Upper lobe of left lung (tissue), 6 donors: Measurements from ENCODE around the gene EFCAB9. TPM values are rescaled to one million over a fixed set of nuclear protein-coding genes. Genes with fewer than 3 reads are reported as not detected.
"Not testable (repeated sequence)": the region's sequence is repeated elsewhere in the genome, so short reads cannot be mapped to it uniquely, and the experiment has no call there.

Experiments used
- ATAC-seq, 2 donors: fragments of 200-7000 bp; cut with Tn5 transposase; one replicate each; pipeline ENCODE4 v1.9.1; 2022; ENCODE audit warnings: mild to moderate bottlenecking in 2 of 2, moderate library complexity in 2 of 2; ENCODE audit not compliant: low FRiP score in 2 of 2
- DNase-seq, 2 donors: peaks; one replicate each; pipeline ENCODE4 v3.0.0-alpha.2; 2019 to 2020
- H3K27ac ChIP-seq, 4 donors: fragments of 200-600 bp; sonication (generic); one replicate each; pipeline ENCODE4 v1.5.1; 2016 to 2019
- H3K27me3 ChIP-seq, 4 donors: fragments of 200-600 bp; sonication (generic); one replicate each; pipeline ENCODE4 v1.5.1; 2017 to 2019
- H3K36me3 ChIP-seq, 4 donors: fragments of 200-600 bp; sonication (generic); one replicate each; pipeline ENCODE4 v1.5.1; 2016 to 2019
- H3K4me1 ChIP-seq, 4 donors: fragments of 200-600 bp; sonication (generic); one replicate each; pipeline ENCODE4 v1.5.1; 2018 to 2019
- H3K4me3 ChIP-seq, 4 donors: fragments of 200-600 bp; sonication (generic); one replicate each; pipeline ENCODE4 v1.5.1; 2017 to 2019; ENCODE audit warnings: mild to moderate bottlenecking in 2 of 4, moderate library complexity in 1 of 4
- H3K9me3 ChIP-seq, 4 donors: fragments of 200-600 bp; sonication (generic); one replicate each; pipeline ENCODE4 v1.5.1; 2018 to 2019
- EP300 ChIP-seq, 4 donors: sonication (generic); formaldehyde crosslinking; IDR thresholded peaks; one replicate each; pipeline ENCODE4 v1.5.1; 2017; ENCODE audit warnings: antibody characterized with exemption in 4 of 4, control low read depth in 2 of 4
- POLR2A ChIP-seq, 4 donors: fragments of 450-650 bp; IDR thresholded peaks; one replicate each; pipeline ENCODE4 v1.5.1; 2016 to 2017; ENCODE audit warnings: antibody characterized with exemption in 4 of 4, mild to moderate bottlenecking in 2 of 4
- POLR2AphosphoS5 ChIP-seq, 2 donors: sonication (generic); formaldehyde crosslinking; IDR thresholded peaks; one replicate each; pipeline ENCODE4 v1.5.1; 2017; ENCODE audit warnings: antibody characterized with exemption in 2 of 2
- WGBS, 2 donors: methylation state at CpG; one replicate each; pipeline ENCODE4 v1.1.5; 2017 to 2018; 5-methylcytosine and 5-hydroxymethylcytosine counted together
- total RNA-seq, 6 donors: library from RNA; depleted of rRNA in 4 of 6; stranded (reverse); fragments of >200 nt in 4 of 6; gene quantifications; one replicate each; pipeline versions ENCODE4 v1.1.0 to v1.2.1, GENCODE V29; 2016 to 2021
- TF ChIP-seq, protein P1 (sequence below), 6 experiments: fragments of 450-650 bp in 4 of 6; fragments of 200-600 bp in 2 of 6; sonication (generic) in 2 of 6; IDR thresholded peaks; one replicate each; pipeline ENCODE4 v1.5.1; 2016 to 2019; ENCODE audit warnings: antibody characterized with exemption in 6 of 6
- donor health status: DM: no; HTN: no; CAD: no; lungs with moderate emphysema.
- donor health status: DM: no; HTN: yes; CAD: no; lungs with severe emphysema.

Gene EFCAB9
- total RNA-seq, 6 donors from 2014 or later, result not detected

DNA sequence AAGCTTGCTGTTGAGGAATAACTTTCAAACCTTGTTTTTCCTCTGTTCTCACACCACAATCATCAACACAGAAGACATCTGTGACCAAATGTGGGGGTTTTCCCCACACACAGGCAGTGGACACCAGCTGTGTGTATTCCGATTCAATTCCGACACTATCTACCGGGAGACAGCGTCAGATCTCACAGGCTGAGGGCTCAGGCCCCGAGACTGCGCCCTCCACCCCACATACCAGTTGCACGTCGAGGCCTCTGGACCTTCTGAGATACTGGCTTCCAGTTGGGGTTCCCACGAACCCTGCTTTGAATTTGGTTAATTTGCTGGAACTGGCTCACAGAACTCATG lies 47.3 kb upstream of the EFCAB9 start:
- peaks cover 0 to 11% (median 0%) of the 10 kb centered on the region in 4 donors for H3K36me3 ChIP-seq
- H3K9me3 ChIP-seq, result no peaks in the 10 kb centered on the region
- WGBS, 2 donors, result 96 to 97% methylated on average over 9 of the region's 9 CpGs
- no peaks in the 10 kb centered on the region for H3K27me3 ChIP-seq
- H3K4me1 ChIP-seq, result peaks cover 25 to 53% (median 30%) of the 10 kb centered on the region in 4 donors
- ATAC-seq (no peak), DNase-seq (no peak)
- no peak overlapping the region for H3K27ac ChIP-seq
- H3K4me3 ChIP-seq, result no peak overlapping the region
- TF ChIP-seq, protein P1, sequence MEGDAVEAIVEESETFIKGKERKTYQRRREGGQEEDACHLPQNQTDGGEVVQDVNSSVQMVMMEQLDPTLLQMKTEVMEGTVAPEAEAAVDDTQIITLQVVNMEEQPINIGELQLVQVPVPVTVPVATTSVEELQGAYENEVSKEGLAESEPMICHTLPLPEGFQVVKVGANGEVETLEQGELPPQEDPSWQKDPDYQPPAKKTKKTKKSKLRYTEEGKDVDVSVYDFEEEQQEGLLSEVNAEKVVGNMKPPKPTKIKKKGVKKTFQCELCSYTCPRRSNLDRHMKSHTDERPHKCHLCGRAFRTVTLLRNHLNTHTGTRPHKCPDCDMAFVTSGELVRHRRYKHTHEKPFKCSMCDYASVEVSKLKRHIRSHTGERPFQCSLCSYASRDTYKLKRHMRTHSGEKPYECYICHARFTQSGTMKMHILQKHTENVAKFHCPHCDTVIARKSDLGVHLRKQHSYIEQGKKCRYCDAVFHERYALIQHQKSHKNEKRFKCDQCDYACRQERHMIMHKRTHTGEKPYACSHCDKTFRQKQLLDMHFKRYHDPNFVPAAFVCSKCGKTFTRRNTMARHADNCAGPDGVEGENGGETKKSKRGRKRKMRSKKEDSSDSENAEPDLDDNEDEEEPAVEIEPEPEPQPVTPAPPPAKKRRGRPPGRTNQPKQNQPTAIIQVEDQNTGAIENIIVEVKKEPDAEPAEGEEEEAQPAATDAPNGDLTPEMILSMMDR (IDR thresholded peaks at IDR 0.05), result no peak
- TF ChIP-seq POLR2A (IDR thresholded peaks at IDR 0.05), result no peak
- TF ChIP-seq EP300 (IDR thresholded peaks at IDR 0.05), result no peak
- no peak for TF ChIP-seq POLR2AphosphoS5 (IDR thresholded peaks at IDR 0.05)

DNA sequence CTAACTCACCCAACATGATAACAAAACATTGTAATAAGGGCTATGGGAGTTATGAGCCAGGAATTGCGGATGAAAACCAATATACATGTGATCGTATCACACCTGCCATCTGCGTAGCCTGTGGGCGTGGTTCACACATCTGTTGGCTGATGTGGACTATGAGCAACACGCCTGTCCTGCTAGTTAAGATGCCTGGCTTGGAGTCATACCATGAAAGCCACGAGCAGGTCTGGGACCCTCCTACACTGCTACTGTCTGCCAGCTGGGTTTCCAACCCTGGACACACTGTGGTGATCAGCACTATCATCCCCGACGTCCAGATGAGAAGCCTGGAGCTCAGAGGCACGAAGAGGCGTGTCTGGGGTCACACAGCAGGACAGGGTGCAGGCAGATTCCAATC lies 46.1 kb upstream of the EFCAB9 start:
- Histone ChIP-seq H3K27ac (no peak overlapping the region), H3K4me3 (no peak overlapping the region), H3K9me3 (no peaks in the 10 kb centered on the region), H3K36me3 (peaks cover 0 to 11% (median 0%) of the 10 kb centered on the region in 4 donors), H3K4me1 (peaks cover 25 to 59% (median 29%) of the 10 kb centered on the region in 4 donors), H3K27me3 (no peaks in the 10 kb centered on the region)
- DNase-seq (no peak), ATAC-seq (no peak)
- TF ChIP-seq POLR2AphosphoS5 (IDR thresholded peaks at IDR 0.05) (no peak), POLR2A (IDR thresholded peaks at IDR 0.05) (no peak), EP300 (IDR thresholded peaks at IDR 0.05) (no peak)
- TF ChIP-seq, protein P1 (IDR thresholded peaks at IDR 0.05), result no peak
- WGBS, 2 donors, result 81 to 84% methylated on average over 8 to 10 of the region's 10 CpGs

DNA sequence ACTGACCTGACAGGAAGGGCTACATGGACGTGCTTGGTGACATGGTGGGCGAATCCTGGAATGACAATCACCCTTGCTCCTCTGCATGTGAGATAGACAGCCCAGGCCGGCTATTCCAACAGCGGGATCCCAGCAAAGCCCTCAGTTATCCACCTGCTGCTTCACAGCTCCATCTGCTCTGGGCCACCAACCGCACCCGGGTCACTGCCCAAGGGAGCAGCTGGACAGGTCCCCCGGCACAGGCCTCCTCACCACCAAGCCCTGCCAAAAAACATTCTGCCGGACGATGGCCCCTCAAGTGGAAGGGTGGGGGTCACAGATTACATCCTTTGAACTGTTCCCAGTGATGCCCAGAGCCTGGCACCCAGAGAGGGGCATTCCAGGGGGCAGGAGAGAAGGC lies 45.6 kb upstream of the EFCAB9 start:
- Histone ChIP-seq H3K4me1 (peaks cover 25 to 60% (median 27%) of the 10 kb centered on the region in 4 donors), H3K36me3 (peaks cover 0 to 11% (median 0%) of the 10 kb centered on the region in 4 donors), H3K27me3 (no peaks in the 10 kb centered on the region), H3K9me3 (no peaks in the 10 kb centered on the region), H3K27ac (peak overlapping the region in 1 of 4 donors; percentile 15), H3K4me3 (no peak overlapping the region)
- TF ChIP-seq EP300 (IDR thresholded peaks at IDR 0.05) (no peak), POLR2AphosphoS5 (IDR thresholded peaks at IDR 0.05) (no peak), POLR2A (IDR thresholded peaks at IDR 0.05) (no peak)
- TF ChIP-seq, protein P1 (IDR thresholded peaks at IDR 0.05), result no peak
- 92% methylated on average over 9 of the region's 9 CpGs; no CpG with 5 or more reads in 1 of the 2 donors for WGBS, 2 donors
- ATAC-seq (no peak), DNase-seq (no peak)

DNA sequence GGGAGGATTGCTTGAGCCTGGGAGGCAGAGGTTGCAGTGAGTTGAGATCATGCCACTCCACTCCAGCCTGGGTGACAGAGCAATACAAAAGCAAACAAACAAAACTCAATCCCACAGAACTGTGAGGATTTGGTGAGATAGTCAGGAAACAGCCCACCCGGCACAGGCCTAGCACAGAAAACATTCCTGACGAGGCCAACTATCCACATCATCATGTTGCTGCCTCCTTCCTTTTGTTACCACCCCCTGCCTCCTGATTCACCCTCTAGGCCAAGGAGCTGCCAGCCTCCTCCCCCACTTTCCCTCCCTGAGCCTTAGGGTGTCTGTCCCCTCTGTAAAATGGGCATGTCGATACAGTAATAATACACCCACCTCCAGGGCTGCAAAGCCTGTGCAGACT lies 44.9 kb upstream of the EFCAB9 start:
- H3K27me3 ChIP-seq, result no peaks in the 10 kb centered on the region
- peaks cover 21 to 55% (median 26%) of the 10 kb centered on the region in 4 donors for H3K4me1 ChIP-seq
- TF ChIP-seq POLR2A (IDR thresholded peaks at IDR 0.05), result no peak
- TF ChIP-seq, protein P1 (IDR thresholded peaks at IDR 0.05), result no peak
- no peak for TF ChIP-seq POLR2AphosphoS5 (IDR thresholded peaks at IDR 0.05)
- no peak for TF ChIP-seq EP300 (IDR thresholded peaks at IDR 0.05)
- H3K36me3 ChIP-seq, result peaks cover 0 to 13% (median 0%) of the 10 kb centered on the region in 4 donors
- DNase-seq (no peak), ATAC-seq (no peak)
- no peaks in the 10 kb centered on the region for H3K9me3 ChIP-seq
- peak overlapping the region in 1 of 4 donors; percentile 30 for H3K27ac ChIP-seq
- no peak overlapping the region for H3K4me3 ChIP-seq
- WGBS, 2 donors, result 73 to 75% methylated on average over 3 of the region's 3 CpGs

DNA sequence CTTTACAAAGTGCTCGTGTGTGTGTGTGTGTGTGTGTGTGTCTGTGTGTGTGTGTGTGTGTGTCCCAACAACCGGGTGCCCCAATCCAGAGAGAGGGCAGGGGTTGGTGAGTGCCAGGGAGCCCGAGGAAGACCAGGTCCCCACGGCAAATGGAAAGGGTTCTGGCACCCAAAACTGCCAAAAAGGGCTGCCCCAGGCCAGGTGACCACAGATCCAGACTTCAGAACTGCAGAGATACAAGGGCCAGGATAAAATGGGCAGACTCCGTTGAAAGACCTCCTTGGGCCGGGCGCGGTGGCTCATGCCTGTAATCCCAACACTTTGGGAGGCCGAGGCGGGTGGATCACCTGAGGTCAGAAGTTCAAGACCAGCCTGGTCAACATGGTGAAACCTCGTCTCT lies 44.5 kb upstream of the EFCAB9 start:
- H3K9me3 ChIP-seq, result not testable (repeated sequence)

More for the DNA sequence above, 44.5 kb upstream of the EFCAB9 start:
- WGBS, 2 donors, result 91 to 97% methylated on average over 11 of the region's 11 CpGs
- Histone ChIP-seq H3K4me1 (peaks cover 19 to 51% (median 26%) of the 10 kb centered on the region in 4 donors), H3K36me3 (peaks cover 0 to 15% (median 0%) of the 10 kb centered on the region in 4 donors), H3K27ac (peak overlapping the region; percentile 3 to 77 (median 46))
- not testable (repeated sequence) for DNase-seq, ATAC-seq, H3K27me3 ChIP-seq, H3K4me3 ChIP-seq
